ENCODE measurements around the gene FCSK.

DNA sequence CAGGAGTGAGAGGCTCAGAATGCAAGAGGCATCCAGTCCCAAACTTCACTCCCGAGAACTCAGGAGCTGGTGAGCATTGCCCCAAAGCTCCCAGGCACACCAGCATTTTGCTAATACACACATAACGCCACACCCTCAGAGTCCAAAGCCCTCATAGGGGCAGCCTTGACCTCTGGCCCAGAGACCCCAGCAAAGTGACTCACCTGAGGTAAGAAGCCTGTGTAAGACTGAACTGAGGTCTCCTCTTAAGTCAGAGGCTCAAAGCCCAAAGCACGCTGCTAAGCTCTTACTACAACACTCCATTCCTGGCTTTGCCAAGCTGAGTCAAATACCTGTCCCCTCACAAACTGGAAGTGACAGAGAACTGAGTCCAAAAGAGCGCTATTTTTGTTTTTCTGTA, 31.9 kb upstream of the FCSK start:
- TF ChIP-seq, protein P1, sequence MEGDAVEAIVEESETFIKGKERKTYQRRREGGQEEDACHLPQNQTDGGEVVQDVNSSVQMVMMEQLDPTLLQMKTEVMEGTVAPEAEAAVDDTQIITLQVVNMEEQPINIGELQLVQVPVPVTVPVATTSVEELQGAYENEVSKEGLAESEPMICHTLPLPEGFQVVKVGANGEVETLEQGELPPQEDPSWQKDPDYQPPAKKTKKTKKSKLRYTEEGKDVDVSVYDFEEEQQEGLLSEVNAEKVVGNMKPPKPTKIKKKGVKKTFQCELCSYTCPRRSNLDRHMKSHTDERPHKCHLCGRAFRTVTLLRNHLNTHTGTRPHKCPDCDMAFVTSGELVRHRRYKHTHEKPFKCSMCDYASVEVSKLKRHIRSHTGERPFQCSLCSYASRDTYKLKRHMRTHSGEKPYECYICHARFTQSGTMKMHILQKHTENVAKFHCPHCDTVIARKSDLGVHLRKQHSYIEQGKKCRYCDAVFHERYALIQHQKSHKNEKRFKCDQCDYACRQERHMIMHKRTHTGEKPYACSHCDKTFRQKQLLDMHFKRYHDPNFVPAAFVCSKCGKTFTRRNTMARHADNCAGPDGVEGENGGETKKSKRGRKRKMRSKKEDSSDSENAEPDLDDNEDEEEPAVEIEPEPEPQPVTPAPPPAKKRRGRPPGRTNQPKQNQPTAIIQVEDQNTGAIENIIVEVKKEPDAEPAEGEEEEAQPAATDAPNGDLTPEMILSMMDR (IDR thresholded peaks at IDR 0.05; ENCODE audit: insufficient read depth, low read length), result no peak
- TF ChIP-seq POLR2AphosphoS5 (IDR thresholded peaks at IDR 0.05; ENCODE audit: low read depth) (no peak), SPI1 (IDR thresholded peaks at IDR 0.05; ENCODE audit: borderline replicate concordance, low read depth) (no peak), GABPA (IDR thresholded peaks at IDR 0.05; ENCODE audit: low read depth) (no peak)
- TF ChIP-seq, protein P2, sequence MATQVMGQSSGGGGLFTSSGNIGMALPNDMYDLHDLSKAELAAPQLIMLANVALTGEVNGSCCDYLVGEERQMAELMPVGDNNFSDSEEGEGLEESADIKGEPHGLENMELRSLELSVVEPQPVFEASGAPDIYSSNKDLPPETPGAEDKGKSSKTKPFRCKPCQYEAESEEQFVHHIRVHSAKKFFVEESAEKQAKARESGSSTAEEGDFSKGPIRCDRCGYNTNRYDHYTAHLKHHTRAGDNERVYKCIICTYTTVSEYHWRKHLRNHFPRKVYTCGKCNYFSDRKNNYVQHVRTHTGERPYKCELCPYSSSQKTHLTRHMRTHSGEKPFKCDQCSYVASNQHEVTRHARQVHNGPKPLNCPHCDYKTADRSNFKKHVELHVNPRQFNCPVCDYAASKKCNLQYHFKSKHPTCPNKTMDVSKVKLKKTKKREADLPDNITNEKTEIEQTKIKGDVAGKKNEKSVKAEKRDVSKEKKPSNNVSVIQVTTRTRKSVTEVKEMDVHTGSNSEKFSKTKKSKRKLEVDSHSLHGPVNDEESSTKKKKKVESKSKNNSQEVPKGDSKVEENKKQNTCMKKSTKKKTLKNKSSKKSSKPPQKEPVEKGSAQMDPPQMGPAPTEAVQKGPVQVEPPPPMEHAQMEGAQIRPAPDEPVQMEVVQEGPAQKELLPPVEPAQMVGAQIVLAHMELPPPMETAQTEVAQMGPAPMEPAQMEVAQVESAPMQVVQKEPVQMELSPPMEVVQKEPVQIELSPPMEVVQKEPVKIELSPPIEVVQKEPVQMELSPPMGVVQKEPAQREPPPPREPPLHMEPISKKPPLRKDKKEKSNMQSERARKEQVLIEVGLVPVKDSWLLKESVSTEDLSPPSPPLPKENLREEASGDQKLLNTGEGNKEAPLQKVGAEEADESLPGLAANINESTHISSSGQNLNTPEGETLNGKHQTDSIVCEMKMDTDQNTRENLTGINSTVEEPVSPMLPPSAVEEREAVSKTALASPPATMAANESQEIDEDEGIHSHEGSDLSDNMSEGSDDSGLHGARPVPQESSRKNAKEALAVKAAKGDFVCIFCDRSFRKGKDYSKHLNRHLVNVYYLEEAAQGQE (IDR thresholded peaks at IDR 0.05; ENCODE audit: insufficient replicate concordance, low read depth), result no peak
